Transverse colon (tissue), 4 donors: ENCODE results near the gene THSD4. TPM values are rescaled to one million over a fixed set of nuclear protein-coding genes. Genes with fewer than 3 reads are reported as not detected.

ENCODE experiments used
- DNase-seq: peaks from one replicate; pipeline ENCODE4 v3.0.0-alpha.2; 2019
- H3K27ac ChIP-seq, 4 donors: fragments of 200-600 bp; sonication (generic); 2 replicates each; pipeline ENCODE4 v1.5.1; 2016 to 2018; ENCODE audit warnings: inconsistent platforms in 4 of 4
- H3K27me3 ChIP-seq: fragments of 200-600 bp; sonication (generic); 2 replicates; pipeline ENCODE4 v1.5.1; 2017; ENCODE audit warnings: inconsistent platforms
- H3K36me3 ChIP-seq, 4 donors: fragments of 200-600 bp; sonication (generic); 2 replicates each; pipeline ENCODE4 v1.5.1; 2017 to 2019; ENCODE audit warnings: inconsistent platforms in 4 of 4
- H3K4me1 ChIP-seq, 4 donors: fragments of 200-600 bp; sonication (generic); 2 replicates each; pipeline ENCODE4 v1.5.1; 2017 to 2020; ENCODE audit warnings: inconsistent platforms in 4 of 4
- H3K4me3 ChIP-seq, 4 donors: fragments of 200-600 bp; sonication (generic); 1 replicate in 1 of 4; 2 replicates in 3 of 4; pipeline versions ENCODE4 v1.5.1 to v1.6.1; 2017 to 2019; ENCODE audit warnings: inconsistent platforms in 4 of 4
- H3K9me3 ChIP-seq, 2 donors: fragments of 200-600 bp; sonication (generic); 2 replicates each; pipeline ENCODE4 v1.5.1; 2017 to 2019; ENCODE audit warnings: inconsistent platforms in 2 of 2
- CTCF ChIP-seq, 5 experiments: fragments of 200-600 bp in 3 of 5; fragments of 450-650 bp in 2 of 5; sonication (generic) in 3 of 5; IDR thresholded peaks; 1 replicate in 2 of 5; 2 replicates in 3 of 5; pipeline ENCODE4 v1.5.1; 2016 to 2017; ENCODE audit warnings: antibody characterized with exemption in 5 of 5, inconsistent platforms in 3 of 5, mild to moderate bottlenecking in 2 of 5, moderate library complexity in 1 of 5
- EP300 ChIP-seq: sonication (generic); formaldehyde crosslinking; IDR thresholded peaks from one replicate; pipeline ENCODE4 v1.6.1; 2017; ENCODE audit warnings: antibody characterized with exemption, low read depth
- POLR2A ChIP-seq: fragments of 450-650 bp; IDR thresholded peaks from one replicate; pipeline ENCODE4 v1.6.1; 2016; ENCODE audit warnings: antibody characterized with exemption, mild to moderate bottlenecking, moderate library complexity
- POLR2AphosphoS5 ChIP-seq, 3 donors: sonication (generic); formaldehyde crosslinking; IDR thresholded peaks; one replicate each; pipeline ENCODE4 v1.6.1; 2016; ENCODE audit warnings: antibody characterized with exemption in 3 of 3
- WGBS, 2 donors: methylation state at CpG; one replicate each; pipeline ENCODE4 v1.1.5; 2018; ENCODE audit warnings: low coverage in 1 of 2; 5-methylcytosine and 5-hydroxymethylcytosine counted together
- in situ Hi-C, 4 donors: fragments of 200-750 bp; cut with MboI; loops; one replicate each; pipeline versions ENCODE4 v1.15.0 to v1.15.1; 2017; ENCODE audit warnings: low sequenced_read_pairs in 3 of 4, low pct_ligation_motif_present in 1 of 4, low pct_unique_long_range_greater_than_20kb in 1 of 4
- intact Hi-C: fragments of 100-400 bp; cut with DNase I; formaldehyde crosslinking; loops from one replicate; pipeline ENCODE4 v1.15.1; 2023; ENCODE audit warnings: low total_unique reads
- total RNA-seq, 4 donors: library from RNA; depleted of rRNA; stranded (reverse); fragments of >200 nt; gene quantifications; one replicate each; pipeline ENCODE4 v1.1.0, GENCODE V29; 2016

The THSD4 gene
- total RNA-seq, 4 donors from 2014 or later: 13.3 to 57.2 (median 47.4) TPM

- TF ChIP-seq EP300 (no peak), CTCF (IDR thresholded peaks at IDR 0.05) (no peak), POLR2AphosphoS5 (IDR thresholded peaks at IDR 0.05) (no peak), POLR2A (no peak)
These were observed 191.3 kb downstream of the THSD4 start for GRCh38 chr15:71306538-71306937.

GRCh38 chr15:71312194-71312708, 197.0 kb downstream of the THSD4 start:
- DNase-seq: no peak
- WGBS, 2 donors: 57 to 87% methylated on average over 2 to 8 of the region's 8 CpGs
- in situ Hi-C loops (no loop called here), intact Hi-C loops (no loop called here)
- H3K36me3 ChIP-seq: no peaks in the 10 kb centered on the region
- H3K27me3 ChIP-seq: no peaks in the 10 kb centered on the region
- H3K27ac ChIP-seq: no peak overlapping the region
- H3K4me1 ChIP-seq: no peaks in the 10 kb centered on the region
- H3K4me3 ChIP-seq: no peak overlapping the region
- no peaks in the 10 kb centered on the region for H3K9me3 ChIP-seq
- TF ChIP-seq EP300: no peak

More at GRCh38 chr15:71306538-71306937, 191.3 kb downstream of the THSD4 start:
- Histone ChIP-seq H3K4me1 (peaks cover 0 to 15% (median 3%) of the 10 kb centered on the region in 4 donors), H3K9me3 (no peaks in the 10 kb centered on the region), H3K4me3 (no peak overlapping the region), H3K36me3 (no peaks in the 10 kb centered on the region), H3K27ac (no peak overlapping the region), H3K27me3 (no peaks in the 10 kb centered on the region)
- intact Hi-C loops: no loop called here
- no peak for DNase-seq
- in situ Hi-C loops: no loop called here

- no peak for DNase-seq
- in situ Hi-C loops (no loop called here), intact Hi-C loops (no loop called here)
- no peak for TF ChIP-seq CTCF (IDR thresholded peaks at IDR 0.05)
- 68 to 81% methylated on average over 6 of the region's 6 CpGs for WGBS, 2 donors
- no peaks in the 10 kb centered on the region for H3K36me3 ChIP-seq
- H3K4me3 ChIP-seq: no peak overlapping the region
- H3K4me1 ChIP-seq: no peaks in the 10 kb centered on the region
- H3K27ac ChIP-seq: no peak overlapping the region
- no peaks in the 10 kb centered on the region for H3K27me3 ChIP-seq
- H3K9me3 ChIP-seq: no peaks in the 10 kb centered on the region
These were observed 197.6 kb downstream of the THSD4 start for GRCh38 chr15:71312731-71313460.

- no peak overlapping the region for H3K4me3 ChIP-seq
- H3K27me3 ChIP-seq: no peaks in the 10 kb centered on the region
- intact Hi-C loops (no loop called here), in situ Hi-C loops (no loop called here)
- no peak overlapping the region for H3K27ac ChIP-seq
- DNase-seq: no peak
- no peaks in the 10 kb centered on the region for H3K4me1 ChIP-seq
- WGBS, 2 donors: 58 to 90% methylated on average over 2 to 3 of the region's 3 CpGs
- H3K9me3 ChIP-seq: no peaks in the 10 kb centered on the region
- TF ChIP-seq CTCF (IDR thresholded peaks at IDR 0.05) (no peak), POLR2A (no peak)
- H3K36me3 ChIP-seq: no peaks in the 10 kb centered on the region
These were observed 198.5 kb downstream of the THSD4 start for GRCh38 chr15:71313806-71314205.
